Stomach (tissue), 9 donors: Measurements from ENCODE around the gene CPSF6. TPM values are rescaled to one million over a fixed set of nuclear protein-coding genes. Genes with fewer than 3 reads are reported as not detected.

ENCODE experiments used
- DNase-seq, 2 donors: peaks; one replicate each; pipeline versions ENCODE4 v3.0.0 to v3.0.0-alpha.2; 2013 to 2019
- H3K27ac ChIP-seq, 5 donors: fragments of 200-600 bp in 4 of 5; sonication (generic) in 4 of 5; one replicate each; pipeline ENCODE4 v1.5.1; 2013 to 2019; ENCODE audit warnings: mild to moderate bottlenecking in 1 of 5, moderate library complexity in 1 of 5
- H3K27me3 ChIP-seq, 3 donors: fragments of 200-600 bp; sonication (generic); one replicate each; pipeline ENCODE4 v1.5.1; 2017 to 2019; ENCODE audit warnings: mixed run types in 1 of 3
- H3K36me3 ChIP-seq, 4 donors: fragments of 200-600 bp; sonication (generic); 1 replicate in 3 of 4; 2 replicates in 1 of 4; pipeline ENCODE4 v1.5.1; 2016 to 2019
- H3K4me1 ChIP-seq, 4 donors: fragments of 200-600 bp; sonication (generic); one replicate each; pipeline ENCODE4 v1.5.1; 2016 to 2019
- H3K4me3 ChIP-seq, 4 donors: fragments of 200-600 bp; sonication (generic) in 3 of 4; one replicate each; pipeline ENCODE4 v1.5.1; 2016 to 2019; ENCODE audit warnings: mild to moderate bottlenecking in 1 of 4
- H3K9me3 ChIP-seq, 4 donors: fragments of 200-600 bp; sonication (generic); one replicate each; pipeline ENCODE4 v1.5.1; 2016 to 2019
- EP300 ChIP-seq: sonication (generic); formaldehyde crosslinking; IDR thresholded peaks from one replicate; pipeline ENCODE4 v1.6.1; 2017; ENCODE audit warnings: antibody characterized with exemption
- POLR2A ChIP-seq, 4 donors: fragments of 450-650 bp; IDR thresholded peaks; one replicate each; pipeline ENCODE4 v1.6.1; 2016; ENCODE audit warnings: antibody characterized with exemption in 4 of 4, control low read depth in 2 of 4, mild to moderate bottlenecking in 1 of 4, moderate library complexity in 1 of 4
- POLR2AphosphoS5 ChIP-seq, 3 donors: sonication (generic); formaldehyde crosslinking; IDR thresholded peaks; one replicate each; pipeline ENCODE4 v1.6.1; 2016; ENCODE audit warnings: antibody characterized with exemption in 3 of 3
- WGBS, 5 donors: extraction: QIAGEN DNeasy Blood & Tissue Kit in 3 of 5; methylation state at CpG; one replicate each; pipeline versions ENCODE4 v1.1.5 to v1.1.7; 2013 to 2018; 5-methylcytosine and 5-hydroxymethylcytosine counted together
- intact Hi-C: fragments of 100-400 bp; cut with DNase I; formaldehyde crosslinking; loops from one replicate; pipeline ENCODE4 v1.15.1; 2023; ENCODE audit warnings: low total_unique reads
- polyA plus RNA-seq, 3 donors: library from polyadenylated mRNA; stranded (reverse); fragments of 200-250 nt; gene quantifications; one replicate each; pipeline ENCODE4 v1.2.3, GENCODE V29; 2013
- total RNA-seq, 5 donors: library from RNA; depleted of rRNA; stranded (reverse); fragments of >200 nt; gene quantifications; one replicate each; pipeline versions ENCODE4 v1.1.0 to v1.2.3, GENCODE V29; 2014 to 2016
- TF ChIP-seq, protein P1 (sequence below), 7 experiments: fragments of 450-650 bp in 4 of 7; fragments of 200-600 bp in 3 of 7; sonication (generic) in 3 of 7; IDR thresholded peaks; one replicate each; pipeline ENCODE4 v1.5.1; 2016 to 2019; ENCODE audit warnings: antibody characterized with exemption in 7 of 7, control low read depth in 2 of 7, mild to moderate bottlenecking in 1 of 7
- donor health status: healthy with polysubstance abuse.
- donor health status: Bipolar disorder and iron deficiency.
- donor health status: healthy.

Gene CPSF6
- total and polyA plus RNA-seq, 8 donors = 14.9 to 113 (median 41.4) TPM

GRCh38 chr12:69284131-69284530 is 44.8 kb downstream of the CPSF6 start:
- Histone ChIP-seq H3K9me3 (no peaks in the 10 kb centered on the region), H3K36me3 (no peaks in the 10 kb centered on the region), H3K27me3 (peaks cover 0 to 9% (median 3%) of the 10 kb centered on the region in 3 donors), H3K4me1 (peaks cover 0 to 17% (median 12%) of the 10 kb centered on the region in 4 donors), H3K4me3 (peak overlapping the region; percentile 26 to 37 (median 29)), H3K27ac (no peak overlapping the region)
- TF ChIP-seq POLR2AphosphoS5 (IDR thresholded peaks at IDR 0.05) (peak in 1 of 3 donors; percentile 68), POLR2A (IDR thresholded peaks at IDR 0.05) (no peak)
- TF ChIP-seq, protein P1, sequence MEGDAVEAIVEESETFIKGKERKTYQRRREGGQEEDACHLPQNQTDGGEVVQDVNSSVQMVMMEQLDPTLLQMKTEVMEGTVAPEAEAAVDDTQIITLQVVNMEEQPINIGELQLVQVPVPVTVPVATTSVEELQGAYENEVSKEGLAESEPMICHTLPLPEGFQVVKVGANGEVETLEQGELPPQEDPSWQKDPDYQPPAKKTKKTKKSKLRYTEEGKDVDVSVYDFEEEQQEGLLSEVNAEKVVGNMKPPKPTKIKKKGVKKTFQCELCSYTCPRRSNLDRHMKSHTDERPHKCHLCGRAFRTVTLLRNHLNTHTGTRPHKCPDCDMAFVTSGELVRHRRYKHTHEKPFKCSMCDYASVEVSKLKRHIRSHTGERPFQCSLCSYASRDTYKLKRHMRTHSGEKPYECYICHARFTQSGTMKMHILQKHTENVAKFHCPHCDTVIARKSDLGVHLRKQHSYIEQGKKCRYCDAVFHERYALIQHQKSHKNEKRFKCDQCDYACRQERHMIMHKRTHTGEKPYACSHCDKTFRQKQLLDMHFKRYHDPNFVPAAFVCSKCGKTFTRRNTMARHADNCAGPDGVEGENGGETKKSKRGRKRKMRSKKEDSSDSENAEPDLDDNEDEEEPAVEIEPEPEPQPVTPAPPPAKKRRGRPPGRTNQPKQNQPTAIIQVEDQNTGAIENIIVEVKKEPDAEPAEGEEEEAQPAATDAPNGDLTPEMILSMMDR (IDR thresholded peaks at IDR 0.05) = no peak
- intact Hi-C loops = loop anchor here (10.0 kb wide), 1 partner anchor 301 kb away; the partner anchor contains the start of gene CCT2
- peak; percentile 70 to 88 for DNase-seq
- 1 to 3% (median 2%) methylated on average over 19 of the region's 19 CpGs for WGBS, 5 donors

DNA sequence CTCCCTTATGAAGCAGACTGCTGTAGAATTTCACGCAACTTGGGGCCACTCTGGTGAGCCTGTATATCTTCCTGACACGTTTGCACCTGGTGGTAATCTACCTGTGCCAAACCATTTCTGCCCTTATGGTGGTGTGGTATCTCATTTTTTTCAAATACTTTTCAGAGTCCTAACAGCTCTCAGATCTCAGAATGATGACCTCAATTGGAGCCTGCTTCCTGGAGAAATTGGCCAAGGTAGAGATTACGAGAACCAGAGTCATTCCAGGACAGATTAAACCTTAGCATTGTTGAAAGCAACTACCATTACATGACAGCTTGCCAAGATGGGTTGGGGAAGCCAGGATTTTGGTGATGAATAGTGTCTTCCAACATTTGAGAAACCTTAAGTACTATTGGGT is 48.2 kb downstream of the CPSF6 start:
- DNase-seq = no peak
- Histone ChIP-seq H3K9me3 (no peaks in the 10 kb centered on the region), H3K36me3 (no peaks in the 10 kb centered on the region), H3K4me1 (peaks cover 0 to 27% (median 18%) of the 10 kb centered on the region in 4 donors), H3K27ac (no peak overlapping the region), H3K4me3 (no peak overlapping the region), H3K27me3 (peaks cover 0 to 25% (median 3%) of the 10 kb centered on the region in 3 donors)
- intact Hi-C loops = loop anchor here (10.0 kb wide), 1 partner anchor 297 kb away; the partner anchor contains the start of gene CCT2
- WGBS, 5 donors = 38 to 62% (median 51%) methylated on average over 3 of the region's 3 CpGs
- TF ChIP-seq, protein P1 (IDR thresholded peaks at IDR 0.05) = no peak
- TF ChIP-seq EP300 (no peak), POLR2A (IDR thresholded peaks at IDR 0.05) (no peak), POLR2AphosphoS5 (IDR thresholded peaks at IDR 0.05) (no peak)

GRCh38 chr12:69290545-69291277 is 51.3 kb downstream of the CPSF6 start:
- Histone ChIP-seq H3K9me3 (no peaks in the 10 kb centered on the region), H3K4me3 (no peak overlapping the region), H3K27ac (no peak overlapping the region), H3K4me1 (peaks cover 0 to 9% (median 5%) of the 10 kb centered on the region in 4 donors), H3K36me3 (no peaks in the 10 kb centered on the region), H3K27me3 (peaks cover 0 to 25% (median 3%) of the 10 kb centered on the region in 3 donors)
- intact Hi-C loops = no loop called here
- DNase-seq = peak; percentile 90 to 93
- WGBS, 5 donors = 17 to 22% (median 19%) methylated on average over 9 of the region's 9 CpGs
- peak in 1 of 3 donors; percentile 51 for TF ChIP-seq POLR2AphosphoS5 (IDR thresholded peaks at IDR 0.05)
- TF ChIP-seq, protein P1 (IDR thresholded peaks at IDR 0.05) = peak in 5 of 7 experiments; percentile 83 to 96 (median 88)
- no peak for TF ChIP-seq POLR2A (IDR thresholded peaks at IDR 0.05)
- TF ChIP-seq EP300 = no peak

DNA sequence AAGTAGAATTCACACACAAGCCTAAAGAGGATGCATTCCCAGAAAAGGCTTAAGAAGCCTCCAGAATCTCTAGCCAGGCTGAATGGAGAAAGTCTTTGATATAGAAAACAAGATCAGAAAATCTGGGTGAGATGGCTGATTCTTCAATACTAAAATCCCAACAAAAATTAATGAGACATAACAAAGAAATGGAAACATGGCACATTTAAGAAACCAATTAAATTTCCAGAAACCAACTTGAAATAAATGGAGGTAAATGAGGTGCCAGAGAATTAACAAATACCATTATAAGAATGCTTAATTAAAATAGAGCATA is 51.9 kb downstream of the CPSF6 start:
- no peak overlapping the region for H3K27ac ChIP-seq
- TF ChIP-seq POLR2AphosphoS5 (IDR thresholded peaks at IDR 0.05) (no peak), POLR2A (IDR thresholded peaks at IDR 0.05) (no peak), EP300 (no peak)
- TF ChIP-seq, protein P1 (IDR thresholded peaks at IDR 0.05) = no peak
- no peaks in the 10 kb centered on the region for H3K36me3 ChIP-seq
- DNase-seq = no peak
- intact Hi-C loops = no loop called here
- no peaks in the 10 kb centered on the region for H3K9me3 ChIP-seq
- no peak overlapping the region for H3K4me3 ChIP-seq
- H3K27me3 ChIP-seq = peaks cover 0 to 25% (median 3%) of the 10 kb centered on the region in 3 donors
- peaks cover 0 to 9% (median 5%) of the 10 kb centered on the region in 4 donors for H3K4me1 ChIP-seq
